22Rv1 (cell line): ENCODE results near the gene PLA1A.

ENCODE experiments used
- ZFX ChIP-seq: fragments of 450-650 bp; IDR thresholded peaks from 2 replicates; pipeline ENCODE4 v1.6.1; 2017; ENCODE audit warnings: antibody characterized with exemption, borderline replicate concordance
- TF ChIP-seq, protein P1 (sequence below): fragments of 450-650 bp; IDR thresholded peaks from 2 replicates; pipeline ENCODE4 v1.5.1; 2017; ENCODE audit warnings: mild to moderate bottlenecking

DNA sequence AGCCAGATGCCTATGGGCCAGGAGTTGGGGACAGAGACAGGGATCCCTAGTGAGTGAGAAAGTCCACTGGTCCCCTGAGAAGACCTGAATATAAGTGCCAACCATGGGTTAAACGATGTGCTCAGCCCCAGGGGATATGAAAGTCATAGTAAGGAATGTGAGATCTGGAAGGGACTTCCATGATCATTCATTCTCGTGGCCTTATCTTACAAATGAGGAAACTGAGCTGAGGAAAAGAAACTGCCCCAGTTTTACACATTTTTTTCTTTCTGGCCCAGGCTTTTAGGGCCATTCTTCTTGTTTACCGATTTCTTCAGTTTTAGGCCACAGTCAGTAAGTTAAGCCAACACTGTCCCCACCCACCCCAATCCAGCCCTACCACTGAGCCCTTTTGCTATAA, 49.3 kb upstream of the PLA1A start:
- TF ChIP-seq, protein P1, sequence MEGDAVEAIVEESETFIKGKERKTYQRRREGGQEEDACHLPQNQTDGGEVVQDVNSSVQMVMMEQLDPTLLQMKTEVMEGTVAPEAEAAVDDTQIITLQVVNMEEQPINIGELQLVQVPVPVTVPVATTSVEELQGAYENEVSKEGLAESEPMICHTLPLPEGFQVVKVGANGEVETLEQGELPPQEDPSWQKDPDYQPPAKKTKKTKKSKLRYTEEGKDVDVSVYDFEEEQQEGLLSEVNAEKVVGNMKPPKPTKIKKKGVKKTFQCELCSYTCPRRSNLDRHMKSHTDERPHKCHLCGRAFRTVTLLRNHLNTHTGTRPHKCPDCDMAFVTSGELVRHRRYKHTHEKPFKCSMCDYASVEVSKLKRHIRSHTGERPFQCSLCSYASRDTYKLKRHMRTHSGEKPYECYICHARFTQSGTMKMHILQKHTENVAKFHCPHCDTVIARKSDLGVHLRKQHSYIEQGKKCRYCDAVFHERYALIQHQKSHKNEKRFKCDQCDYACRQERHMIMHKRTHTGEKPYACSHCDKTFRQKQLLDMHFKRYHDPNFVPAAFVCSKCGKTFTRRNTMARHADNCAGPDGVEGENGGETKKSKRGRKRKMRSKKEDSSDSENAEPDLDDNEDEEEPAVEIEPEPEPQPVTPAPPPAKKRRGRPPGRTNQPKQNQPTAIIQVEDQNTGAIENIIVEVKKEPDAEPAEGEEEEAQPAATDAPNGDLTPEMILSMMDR: no peak
- TF ChIP-seq ZFX: no peak
